Mammary epithelial cell (primary cell): ENCODE results near the gene ARSB.

Source experiments
- CTCF ChIP-seq, 2 donors: IDR thresholded peaks in 1 of 2; conservative IDR thresholded peaks in 1 of 2; 2 replicates each; pipeline ENCODE4 v1.5.1; 2011 to 2012; ENCODE audit warnings: inconsistent platforms in 2 of 2, low read length in 2 of 2, mild to moderate bottlenecking in 2 of 2, control low read depth in 1 of 2, low read depth in 1 of 2; ENCODE audit not compliant: insufficient read depth in 1 of 2; ENCODE audit errors: extremely low read depth in 1 of 2
- EZH2 ChIP-seq: IDR thresholded peaks from 2 replicates; pipeline ENCODE4 v1.6.1; 2012; ENCODE audit warnings: low read length, inconsistent platforms, borderline replicate concordance

- no peak for TF ChIP-seq CTCF (conservative IDR thresholded peaks at IDR 0.05 in 1 of 2, IDR thresholded peaks at IDR 0.05 in 1 of 2; ENCODE audit: extremely low read depth in 1 of 2, insufficient read depth in 1 of 2, low read depth in 1 of 2, low read length in 2 of 2)
- no peak for TF ChIP-seq EZH2
These were observed 218.7 kb downstream of the ARSB start for GRCh38 chr5:78766412-78766762.
